Esophagus squamous epithelium (tissue), 5 donors: Measurements from ENCODE around the gene CARMIL1. TPM values are rescaled to one million over a fixed set of nuclear protein-coding genes. Genes with fewer than 3 reads are reported as not detected.
A peak's percentile ranks its signal among the peaks of the same experiment; 100 is the strongest.

ENCODE experiments used
- DNase-seq: peaks from one replicate; lab custom pipeline; 2025; lab: John Stamatoyannopoulos, UW
- H3K27ac ChIP-seq, 4 donors: fragments of 200-600 bp; sonication (generic); one replicate each; pipeline ENCODE4 v1.5.1; 2016 to 2019; ENCODE audit warnings: mild to moderate bottlenecking in 1 of 4
- H3K27me3 ChIP-seq, 4 donors: fragments of 200-600 bp; sonication (generic); 1 replicate in 3 of 4; 2 replicates in 1 of 4; pipeline versions ENCODE4 v1.5.1 to v1.6.0; 2017 to 2021; ENCODE audit warnings: antibody characterized with exemption in 1 of 4
- H3K36me3 ChIP-seq, 3 donors: fragments of 200-600 bp; sonication (generic); one replicate each; pipeline ENCODE4 v1.5.1; 2016 to 2019
- H3K4me1 ChIP-seq, 3 donors: fragments of 200-600 bp; sonication (generic); one replicate each; pipeline ENCODE4 v1.5.1; 2017 to 2019
- H3K4me3 ChIP-seq, 4 donors: fragments of 200-600 bp; sonication (generic); 1 replicate in 3 of 4; 2 replicates in 1 of 4; pipeline ENCODE4 v1.5.1; 2016 to 2019; ENCODE audit warnings: mild to moderate bottlenecking in 2 of 4, moderate library complexity in 1 of 4
- H3K9me3 ChIP-seq, 3 donors: fragments of 200-600 bp; sonication (generic); one replicate each; pipeline ENCODE4 v1.5.1; 2016 to 2019
- CTCF ChIP-seq, 6 experiments: fragments of 450-650 bp in 4 of 6; fragments of 200-600 bp in 2 of 6; sonication (generic) in 2 of 6; IDR thresholded peaks; one replicate each; pipeline ENCODE4 v1.5.1; 2016 to 2019; ENCODE audit warnings: antibody characterized with exemption in 6 of 6, mild to moderate bottlenecking in 4 of 6, moderate library complexity in 4 of 6
- POLR2A ChIP-seq, 4 donors: fragments of 450-650 bp; IDR thresholded peaks; one replicate each; pipeline ENCODE4 v1.6.1; 2017; ENCODE audit warnings: antibody characterized with exemption in 4 of 4, mild to moderate bottlenecking in 4 of 4, moderate library complexity in 3 of 4
- WGBS, 2 donors: methylation state at CpG; one replicate each; pipeline ENCODE4 v1.1.5; 2018; 5-methylcytosine and 5-hydroxymethylcytosine counted together
- intact Hi-C: fragments of 100-400 bp; cut with DNase I; formaldehyde crosslinking; loops from one replicate; pipeline ENCODE4 v1.15.0; 2022
- total RNA-seq, 4 donors: library from RNA; depleted of rRNA; stranded (reverse); fragments of >200 nt; gene quantifications; one replicate each; pipeline ENCODE4 v1.1.0, GENCODE V29; 2016
- donor health status: DM: yes; HTN: yes; CAD: no.

Gene CARMIL1
- total RNA-seq, 4 donors from 2014 or later = 7.2 to 19.7 (median 18.3) TPM

GRCh38 chr6:25465941-25466340 is 186.8 kb downstream of the CARMIL1 start:
- H3K27ac ChIP-seq = no peak overlapping the region
- no peaks in the 10 kb centered on the region for H3K27me3 ChIP-seq
- WGBS, 2 donors = 86 to 90% methylated on average over 2 of the region's 2 CpGs
- H3K9me3 ChIP-seq = no peaks in the 10 kb centered on the region
- DNase-seq = no peak
- H3K4me3 ChIP-seq = no peak overlapping the region
- TF ChIP-seq POLR2A (IDR thresholded peaks at IDR 0.05) (no peak), CTCF (IDR thresholded peaks at IDR 0.05) (no peak)
- H3K4me1 ChIP-seq = no peaks in the 10 kb centered on the region
- intact Hi-C loops = no loop called here
- H3K36me3 ChIP-seq = peaks cover 0 to 3% (median 0%) of the 10 kb centered on the region in 3 donors

- no peaks in the 10 kb centered on the region for H3K4me1 ChIP-seq
- H3K9me3 ChIP-seq = no peaks in the 10 kb centered on the region
- no peak overlapping the region for H3K27ac ChIP-seq
- WGBS, 2 donors = 91 to 96% methylated on average over 2 of the region's 2 CpGs
- H3K27me3 ChIP-seq = no peaks in the 10 kb centered on the region
- TF ChIP-seq CTCF (IDR thresholded peaks at IDR 0.05) (no peak), POLR2A (IDR thresholded peaks at IDR 0.05) (no peak)
- no peak for DNase-seq
- intact Hi-C loops = no loop called here
- peaks cover 0 to 21% (median 0%) of the 10 kb centered on the region in 3 donors for H3K36me3 ChIP-seq
- H3K4me3 ChIP-seq = no peak overlapping the region
These were observed 189.7 kb downstream of the CARMIL1 start for GRCh38 chr6:25468881-25469280.

- no peak for TF ChIP-seq POLR2A (IDR thresholded peaks at IDR 0.05)
- TF ChIP-seq CTCF (IDR thresholded peaks at IDR 0.05) = peak in 3 of 6 experiments; percentile 12 to 29 (median 22)
- no peak overlapping the region for H3K4me3 ChIP-seq
- H3K27me3 ChIP-seq = no peaks in the 10 kb centered on the region
- intact Hi-C loops = no loop called here
- no peaks in the 10 kb centered on the region for H3K9me3 ChIP-seq
- no peaks in the 10 kb centered on the region for H3K4me1 ChIP-seq
- DNase-seq = no peak
- H3K27ac ChIP-seq = no peak overlapping the region
- peaks cover 0 to 32% (median 0%) of the 10 kb centered on the region in 3 donors for H3K36me3 ChIP-seq
These were observed 190.7 kb downstream of the CARMIL1 start for GRCh38 chr6:25469797-25470388.

- Histone ChIP-seq H3K4me1 (no peaks in the 10 kb centered on the region), H3K27ac (no peak overlapping the region), H3K4me3 (no peak overlapping the region), H3K9me3 (no peaks in the 10 kb centered on the region), H3K36me3 (peaks cover 0 to 44% (median 0%) of the 10 kb centered on the region in 3 donors), H3K27me3 (no peaks in the 10 kb centered on the region)
- no peak for DNase-seq
- WGBS, 2 donors = 90 to 96% methylated on average over 3 of the region's 3 CpGs
- intact Hi-C loops = no loop called here
- no peak for TF ChIP-seq POLR2A (IDR thresholded peaks at IDR 0.05)
- peak in 1 of 6 experiments; percentile 24 for TF ChIP-seq CTCF (IDR thresholded peaks at IDR 0.05)
These were observed 193.1 kb downstream of the CARMIL1 start for GRCh38 chr6:25472306-25472705.

GRCh38 chr6:25472906-25473305 is 193.7 kb downstream of the CARMIL1 start:
- H3K4me3 ChIP-seq = no peak overlapping the region
- no peak for TF ChIP-seq CTCF (IDR thresholded peaks at IDR 0.05)
- no peak for TF ChIP-seq POLR2A (IDR thresholded peaks at IDR 0.05)
- WGBS, 2 donors = 83 to 85% methylated on average over 3 of the region's 3 CpGs
- peaks cover 0 to 44% (median 0%) of the 10 kb centered on the region in 3 donors for H3K36me3 ChIP-seq
- no peaks in the 10 kb centered on the region for H3K27me3 ChIP-seq
- H3K9me3 ChIP-seq = no peaks in the 10 kb centered on the region
- no peak for DNase-seq
- no peak overlapping the region for H3K27ac ChIP-seq
- H3K4me1 ChIP-seq = no peaks in the 10 kb centered on the region
- intact Hi-C loops = no loop called here
